CD4-positive, CD25-positive, alpha-beta regulatory T cell (primary cell): ENCODE measurements around the gene RAB6A. TPM values are rescaled to one million over a fixed set of nuclear protein-coding genes. Genes with fewer than 3 reads are reported as not detected.
A peak's percentile ranks its signal among the peaks of the same experiment; 100 is the strongest.
"Not testable (repeated sequence)": the region's sequence is repeated elsewhere in the genome, so short reads cannot be mapped to it uniquely, and the experiment has no call there.

ENCODE experiments used
- ATAC-seq, 2 donors: fragments of 150-1000 bp; cut with Tn5 transposase; one replicate each; pipeline ENCODE4 v1.10.0; 2021; ENCODE audit warnings: low read depth in 2 of 2, moderate number of reproducible peaks in 2 of 2, moderate library complexity in 1 of 2
- DNase-seq, 3 donors: peaks; one replicate each; pipeline versions ENCODE4 v3.0.0 to v3.0.0-alpha.2; 2012 to 2022; ENCODE audit warnings: mixed read lengths in 1 of 3
- H3K27ac ChIP-seq: one replicate; pipeline ENCODE4 v1.7.0; 2013; ENCODE audit warnings: mild to moderate bottlenecking, low read length; ENCODE audit not compliant: insufficient read depth, poor library complexity, severe bottlenecking
- H3K27me3 ChIP-seq: one replicate; pipeline ENCODE4 v1.7.0; 2013; ENCODE audit warnings: low read length; ENCODE audit not compliant: control insufficient read depth, insufficient read depth
- H3K36me3 ChIP-seq: one replicate; pipeline ENCODE4 v1.7.0; 2013; ENCODE audit warnings: mild to moderate bottlenecking, low read length, moderate library complexity; ENCODE audit not compliant: control insufficient read depth, insufficient read depth
- H3K4me1 ChIP-seq: 2 replicates; pipeline ENCODE4 v1.7.0; 2013; ENCODE audit warnings: mild to moderate bottlenecking, low read length; ENCODE audit not compliant: insufficient read depth, control insufficient read depth, poor library complexity, severe bottlenecking
- H3K4me3 ChIP-seq: one replicate; pipeline ENCODE4 v1.7.0; 2013; ENCODE audit warnings: low read depth, mild to moderate bottlenecking, low read length, moderate library complexity
- H3K9me3 ChIP-seq, 2 experiments: 1 replicate in 1 of 2; 2 replicates in 1 of 2; pipeline ENCODE4 v1.7.0; 2013; ENCODE audit warnings: low read length in 2 of 2, mild to moderate bottlenecking in 1 of 2, moderate library complexity in 1 of 2; ENCODE audit not compliant: control insufficient read depth in 2 of 2
- H3K27ac Mint-ChIP-seq, 3 donors: one replicate each; pipeline ENCODE4 v1.8.0; 2020 to 2022; ENCODE audit warnings: mild to moderate bottlenecking in 3 of 3, mixed read lengths in 3 of 3, moderate library complexity in 2 of 3
- H3K27me3 Mint-ChIP-seq: one replicate; pipeline ENCODE4 v1.8.0; 2022; ENCODE audit warnings: mild to moderate bottlenecking, mixed read lengths
- H3K36me3 Mint-ChIP-seq: one replicate; pipeline ENCODE4 v1.8.0; 2020; ENCODE audit warnings: mixed read lengths
- H3K4me1 Mint-ChIP-seq, 4 donors: one replicate each; pipeline ENCODE4 v1.8.0; 2020 to 2022; ENCODE audit warnings: mixed read lengths in 4 of 4, mild to moderate bottlenecking in 1 of 4
- H3K4me3 Mint-ChIP-seq, 4 donors: one replicate each; pipeline ENCODE4 v1.8.0; 2020 to 2022; ENCODE audit warnings: mild to moderate bottlenecking in 4 of 4, mixed read lengths in 4 of 4, moderate library complexity in 3 of 4
- H3K9me3 Mint-ChIP-seq, 7 donors: one replicate each; pipeline ENCODE4 v1.8.0; 2020 to 2022; ENCODE audit warnings: mixed read lengths in 7 of 7, mild to moderate bottlenecking in 3 of 7, moderate library complexity in 2 of 7
- polyA plus RNA-seq, 4 donors: library from polyadenylated mRNA; unstranded; fragments of 300-500 nt; fragmentation: Illumina TruSeq; gene quantifications; one replicate each; pipeline ENCODE4 v1.2.3, GENCODE V29; 2021
- total RNA-seq: library from RNA; stranded (reverse); gene quantifications from one replicate; pipeline ENCODE4 v1.2.3, GENCODE V29; 2022

RAB6A gene
- total and polyA plus RNA-seq, 5 donors from 2014 or later, result 79.0 to 124 (median 119) TPM

- Histone ChIP-seq H3K4me1 (peaks cover 16% of the 10 kb centered on the region), H3K36me3 (no peaks in the 10 kb centered on the region), H3K4me3 (no peak overlapping the region), H3K27ac (no peak overlapping the region), H3K27me3 (no peaks in the 10 kb centered on the region), H3K9me3 (no peaks in the 10 kb centered on the region)
- Mint-ChIP-seq H3K9me3 (no peaks in the 10 kb centered on the region), H3K4me1 (peaks cover 26 to 74% (median 42%) of the 10 kb centered on the region in 4 donors), H3K27ac (peak overlapping the region in 1 of 3 donors; percentile 51), H3K4me3 (peak overlapping the region in 1 of 4 donors; percentile 53), H3K27me3 (no peaks in the 10 kb centered on the region), H3K36me3 (peaks cover 4% of the 10 kb centered on the region)
- DNase-seq, result no peak
- no peak for ATAC-seq
Observed at GRCh38 chr11:73752903-73753302, 8.0 kb downstream of the RAB6A start.

- peak overlapping the region in 2 of 3 donors; percentile 6 to 83 for H3K27ac Mint-ChIP-seq
- Histone ChIP-seq H3K36me3 (no peaks in the 10 kb centered on the region), H3K9me3 (no peaks in the 10 kb centered on the region), H3K4me1 (peaks cover 16% of the 10 kb centered on the region), H3K27me3 (no peaks in the 10 kb centered on the region), H3K4me3 (peak overlapping the region; percentile 51), H3K27ac (no peak overlapping the region)
- H3K4me1 Mint-ChIP-seq, result peaks cover 20 to 75% (median 39%) of the 10 kb centered on the region in 4 donors
- peak overlapping the region in 3 of 4 donors; percentile 9 to 53 (median 15) for H3K4me3 Mint-ChIP-seq
- ATAC-seq (no peak), DNase-seq (no peak)
- no peaks in the 10 kb centered on the region for H3K9me3 Mint-ChIP-seq
- no peaks in the 10 kb centered on the region for H3K27me3 Mint-ChIP-seq
- H3K36me3 Mint-ChIP-seq, result peaks cover 4% of the 10 kb centered on the region
Observed at GRCh38 chr11:73752216-73752867, 8.5 kb downstream of the RAB6A start.

- H3K36me3 Mint-ChIP-seq, H3K9me3 ChIP-seq, H3K36me3 ChIP-seq, H3K27me3 Mint-ChIP-seq, H3K27me3 ChIP-seq, H3K27ac ChIP-seq, ATAC-seq, DNase-seq, H3K4me3 ChIP-seq, H3K9me3 Mint-ChIP-seq: not testable (repeated sequence)
- H3K4me1 ChIP-seq, result peaks cover 13% of the 10 kb centered on the region
- Mint-ChIP-seq H3K4me3 (peak overlapping the region in 1 of 4 donors; percentile 30), H3K27ac (peak overlapping the region in 2 of 3 donors; percentile 6 to 78), H3K4me1 (peaks cover 20 to 75% (median 35%) of the 10 kb centered on the region in 4 donors)
Observed at GRCh38 chr11:73750862-73751261, 10.0 kb downstream of the RAB6A start.

GRCh38 chr11:73750228-73750627, 10.6 kb downstream of the RAB6A start:
- Mint-ChIP-seq H3K36me3 (peaks cover 4% of the 10 kb centered on the region), H3K4me3 (no peak overlapping the region), H3K4me1 (peaks cover 20 to 75% (median 37%) of the 10 kb centered on the region in 4 donors), H3K9me3 (no peaks in the 10 kb centered on the region), H3K27me3 (no peaks in the 10 kb centered on the region), H3K27ac (peak overlapping the region in 1 of 3 donors; percentile 63)
- Histone ChIP-seq H3K27me3 (no peaks in the 10 kb centered on the region), H3K36me3 (no peaks in the 10 kb centered on the region), H3K27ac (no peak overlapping the region), H3K4me1 (peaks cover 13% of the 10 kb centered on the region), H3K4me3 (no peak overlapping the region), H3K9me3 (no peaks in the 10 kb centered on the region)
- ATAC-seq (no peak), DNase-seq (no peak)

- Histone ChIP-seq H3K9me3 (no peaks in the 10 kb centered on the region), H3K27me3 (no peaks in the 10 kb centered on the region), H3K4me1 (peaks cover 13% of the 10 kb centered on the region), H3K36me3 (no peaks in the 10 kb centered on the region), H3K27ac (no peak overlapping the region), H3K4me3 (no peak overlapping the region)
- Mint-ChIP-seq H3K4me1 (peaks cover 20 to 75% (median 39%) of the 10 kb centered on the region in 4 donors), H3K27ac (peak overlapping the region in 1 of 3 donors; percentile 60), H3K9me3 (no peaks in the 10 kb centered on the region), H3K4me3 (no peak overlapping the region), H3K27me3 (no peaks in the 10 kb centered on the region), H3K36me3 (peaks cover 4% of the 10 kb centered on the region)
- DNase-seq (no peak), ATAC-seq (no peak)
Observed at GRCh38 chr11:73749118-73749517, 11.8 kb downstream of the RAB6A start.

- Mint-ChIP-seq H3K27ac (peak overlapping the region in 1 of 3 donors; percentile 46), H3K4me1 (peaks cover 15 to 75% (median 41%) of the 10 kb centered on the region in 4 donors), H3K4me3 (no peak overlapping the region), H3K9me3 (no peaks in the 10 kb centered on the region), H3K27me3 (no peaks in the 10 kb centered on the region), H3K36me3 (peaks cover 6% of the 10 kb centered on the region)
- H3K4me1 ChIP-seq, result peaks cover 13% of the 10 kb centered on the region
- H3K27me3 ChIP-seq, result no peaks in the 10 kb centered on the region
- DNase-seq, result no peak
- no peak overlapping the region for H3K4me3 ChIP-seq
- no peak overlapping the region for H3K27ac ChIP-seq
- H3K36me3 ChIP-seq, result no peaks in the 10 kb centered on the region
- no peaks in the 10 kb centered on the region for H3K9me3 ChIP-seq
- ATAC-seq, result no peak
Observed at GRCh38 chr11:73748300-73748699, 12.6 kb downstream of the RAB6A start.

GRCh38 chr11:73747762-73748161, 13.1 kb downstream of the RAB6A start:
- H3K27ac ChIP-seq, result no peak overlapping the region
- peaks cover 15 to 77% (median 44%) of the 10 kb centered on the region in 4 donors for H3K4me1 Mint-ChIP-seq
- ATAC-seq, result no peak

GRCh38 chr11:73746701-73747100, 14.2 kb downstream of the RAB6A start:
- no peaks in the 10 kb centered on the region for H3K27me3 Mint-ChIP-seq
- no peaks in the 10 kb centered on the region for H3K9me3 Mint-ChIP-seq
- H3K4me1 ChIP-seq, result peaks cover 4% of the 10 kb centered on the region
- no peak overlapping the region for H3K27ac Mint-ChIP-seq
- peaks cover 13% of the 10 kb centered on the region for H3K36me3 Mint-ChIP-seq
- no peak overlapping the region for H3K27ac ChIP-seq
- no peaks in the 10 kb centered on the region for H3K27me3 ChIP-seq
- H3K9me3 ChIP-seq, result no peaks in the 10 kb centered on the region
- H3K4me1 Mint-ChIP-seq, result peaks cover 7 to 70% (median 39%) of the 10 kb centered on the region in 4 donors
- no peaks in the 10 kb centered on the region for H3K36me3 ChIP-seq
- ATAC-seq (no peak), DNase-seq (no peak)
- no peak overlapping the region for H3K4me3 ChIP-seq
- no peak overlapping the region for H3K4me3 Mint-ChIP-seq

More at GRCh38 chr11:73747762-73748161, 13.1 kb downstream of the RAB6A start:
- Mint-ChIP-seq H3K4me3 (no peak overlapping the region), H3K9me3 (no peaks in the 10 kb centered on the region), H3K27ac (no peak overlapping the region), H3K36me3 (peaks cover 11% of the 10 kb centered on the region), H3K27me3 (no peaks in the 10 kb centered on the region)
- no peak for DNase-seq
- no peak overlapping the region for H3K4me3 ChIP-seq
- no peaks in the 10 kb centered on the region for H3K36me3 ChIP-seq
- H3K4me1 ChIP-seq, result peaks cover 13% of the 10 kb centered on the region
- no peaks in the 10 kb centered on the region for H3K27me3 ChIP-seq
- no peaks in the 10 kb centered on the region for H3K9me3 ChIP-seq
